GM21717 (cell line): ENCODE results near the gene GRB7.
"Not testable (repeated sequence)": the region's sequence is repeated elsewhere in the genome, so short reads cannot be mapped to it uniquely, and the experiment has no call there.

Experiments used
- ATAC-seq: cut with Tn5 transposase; IDR thresholded peaks from one replicate; pipeline ENCODE4 v1.9.1; 2021; ENCODE audit warnings: mild to moderate bottlenecking, moderate library complexity; ENCODE audit not compliant: unreplicated experiment

The GRB7 gene

GRCh38 chr17:39730095-39730921 is 7.4 kb upstream of the GRB7 start, which contains the start of gene MIEN1:
TSS of gene MIEN1 (minus strand) at chr17:39730532. CDS start at chr17:39730495, 37 bp downstream.
- peak; percentile 75 for ATAC-seq

GRCh38 chr17:39732586-39732985 is 5.2 kb upstream of the GRB7 start:
- no peak for ATAC-seq

- no peak for ATAC-seq
These were observed 1.9 kb upstream of the GRB7 start for GRCh38 chr17:39735882-39736281.

- no peak for ATAC-seq
These were observed 1.2 kb upstream of the GRB7 start for GRCh38 chr17:39736319-39737165.

GRCh38 chr17:39737206-39737759 is 455 bp upstream of the GRB7 start:
- no peak for ATAC-seq

GRCh38 chr17:39738568-39738901 is 797 bp downstream of the GRB7 start:
- ATAC-seq: no peak

GRCh38 chr17:39738983-39739884 is 1.5 kb downstream of the GRB7 start:
- no peak for ATAC-seq

GRCh38 chr17:39739885-39740356 is 2.2 kb downstream of the GRB7 start:
- no peak for ATAC-seq

- no peak for ATAC-seq
These were observed 2.8 kb downstream of the GRB7 start for GRCh38 chr17:39740357-39741111.

GRCh38 chr17:39742126-39742855 is 4.6 kb downstream of the GRB7 start:
- ATAC-seq: no peak

- no peak for ATAC-seq
These were observed 5.2 kb downstream of the GRB7 start for GRCh38 chr17:39742856-39743436.

GRCh38 chr17:39744075-39744835 is 6.5 kb downstream of the GRB7 start:
- ATAC-seq: no peak

- ATAC-seq: no peak
These were observed 7.1 kb downstream of the GRB7 start for GRCh38 chr17:39744836-39745215.

- ATAC-seq: no peak
These were observed 7.8 kb downstream of the GRB7 start for GRCh38 chr17:39745335-39746144.

- no peak for ATAC-seq
These were observed 8.4 kb downstream of the GRB7 start for GRCh38 chr17:39746145-39746461.

- no peak for ATAC-seq
These were observed 10.0 kb downstream of the GRB7 start for GRCh38 chr17:39747745-39748144.

- ATAC-seq: not testable (repeated sequence)
These were observed 10.8 kb downstream of the GRB7 start for GRCh38 chr17:39748444-39749034.
